ENCODE data around the gene RPS16.

The RPS16 gene

DNA sequence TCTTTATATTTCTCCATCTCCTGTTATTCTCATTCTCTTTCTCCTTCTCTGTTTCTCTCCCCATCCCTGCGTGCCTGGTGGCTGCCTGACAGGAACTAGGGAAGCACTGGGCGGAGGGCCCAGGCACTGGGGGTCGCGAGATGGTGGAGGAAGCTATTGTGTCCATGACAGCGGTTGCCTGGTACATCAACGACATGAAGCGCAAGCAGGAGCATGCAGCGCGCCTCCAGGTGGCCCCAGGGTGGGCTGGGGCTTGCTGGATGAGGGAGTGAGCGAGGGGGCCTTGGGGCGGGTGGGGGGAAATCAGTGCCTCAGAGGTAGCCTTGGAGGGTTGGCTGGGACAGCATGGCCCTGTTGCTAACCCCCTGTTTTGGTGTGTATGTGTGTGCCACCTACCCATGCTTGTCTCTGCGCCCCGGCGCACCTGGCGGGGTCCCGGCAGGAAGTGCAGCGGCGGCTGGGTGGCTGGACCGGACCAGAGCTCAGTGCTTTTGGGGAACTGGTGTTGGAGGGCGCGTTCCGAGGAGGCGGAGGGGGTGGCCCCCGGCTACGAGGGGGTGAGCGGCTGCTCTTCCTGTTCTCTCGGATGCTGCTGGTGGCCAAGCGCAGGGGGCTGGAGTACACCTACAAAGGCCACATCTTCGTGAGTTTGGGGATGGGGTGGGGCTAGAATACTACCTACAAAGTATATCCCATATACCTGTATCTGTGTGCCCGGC, 18.1 kb downstream of the RPS16 start:
- no peak for DNase-seq

GRCh38 chr19:39416152-39417120, 19.3 kb downstream of the RPS16 start:
- no peak for DNase-seq

- DNase-seq = no peak
Measured at GRCh38 chr19:39415111-39416046, 20.4 kb downstream of the RPS16 start.

DNA sequence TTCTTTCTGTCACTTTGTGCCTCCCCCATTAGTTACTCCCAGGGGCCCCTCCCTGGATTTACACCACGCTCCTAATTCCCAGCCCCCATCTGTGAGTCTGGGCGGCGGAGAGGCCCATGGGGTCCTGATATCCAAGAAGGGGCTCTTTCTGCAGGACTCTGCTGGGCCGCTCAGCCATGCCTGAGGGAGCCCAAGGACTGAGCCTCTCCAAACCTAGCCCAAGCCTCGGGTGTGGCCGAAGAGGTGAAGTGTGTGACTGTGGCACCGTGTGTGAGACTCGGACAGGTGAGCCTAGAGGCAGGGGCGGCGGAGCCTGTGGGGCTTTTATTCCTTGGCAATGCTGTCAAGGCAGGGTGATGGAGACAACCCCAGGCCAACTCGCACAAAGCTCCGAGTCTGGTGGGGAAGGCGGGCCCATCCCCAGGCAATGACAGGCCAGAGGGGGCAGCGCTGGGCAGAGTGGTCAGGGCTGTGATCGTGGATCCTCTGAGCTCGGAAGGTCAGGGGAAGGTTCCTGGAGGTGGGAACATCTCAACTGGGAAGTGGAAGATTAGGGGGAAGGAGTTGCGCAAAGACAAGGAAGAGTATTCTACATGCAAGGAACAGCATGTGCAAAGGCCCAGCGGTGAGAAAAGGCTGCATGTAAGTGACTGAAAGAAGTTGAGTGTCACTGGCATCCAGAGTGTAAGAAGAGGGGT, 21.7 kb downstream of the RPS16 start:
- DNase-seq = no peak

DNA sequence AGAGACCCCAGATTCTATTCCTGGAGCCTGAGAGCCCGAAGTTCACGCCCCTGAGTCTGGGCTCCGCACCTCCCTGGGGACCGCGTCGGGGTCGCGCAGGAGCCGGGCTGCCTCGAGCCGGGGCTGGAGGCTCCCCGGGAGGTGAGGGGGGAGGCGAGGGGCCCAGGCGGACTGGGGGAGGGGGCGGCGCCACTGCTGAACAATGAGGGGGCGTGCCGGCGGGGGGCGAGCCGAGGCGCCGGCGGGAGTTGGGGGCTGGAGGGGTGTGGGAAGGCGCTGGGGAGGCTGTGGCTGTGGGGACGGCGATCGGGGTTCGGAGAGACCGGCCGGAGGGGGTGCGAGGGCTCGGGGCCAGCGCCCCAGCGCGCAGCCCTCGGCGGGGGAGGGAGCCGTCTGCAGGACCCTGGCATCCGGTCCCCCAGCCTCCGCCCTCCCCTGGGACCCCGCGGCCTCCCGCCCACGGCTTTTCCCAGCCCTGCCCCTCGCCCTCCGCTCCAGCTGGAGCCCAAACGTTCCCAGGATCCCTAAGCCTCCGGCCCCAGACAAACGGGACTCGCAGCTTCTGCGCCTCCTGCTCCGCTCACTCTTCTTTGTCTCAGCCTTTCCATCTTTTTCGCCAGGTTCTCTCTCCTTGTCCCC, 22.4 kb downstream of the RPS16 start:
- DNase-seq = no peak

GRCh38 chr19:39412867-39413271, 22.9 kb downstream of the RPS16 start:
- no peak for DNase-seq

GRCh38 chr19:39412100-39412866, 23.5 kb downstream of the RPS16 start, which contains the start of gene PLEKHG2:
Gene PLEKHG2 (plus strand): TSS chr19:39412669. CDS start chr19:39414087, 1,418 bp downstream.
- DNase-seq = peak; percentile 99

DNA sequence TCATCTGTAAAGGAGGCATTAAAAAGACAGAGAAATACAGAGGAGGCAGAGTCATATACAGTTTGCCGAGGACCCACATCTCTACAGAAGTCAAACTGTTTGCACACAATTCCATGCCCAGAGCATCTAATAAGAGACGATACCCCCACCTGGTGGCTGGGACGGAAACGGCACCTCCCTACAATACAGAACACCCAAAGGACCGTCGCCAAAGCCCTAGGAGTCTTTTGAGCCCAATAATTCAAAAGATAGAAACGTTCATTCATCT, 24.0 kb downstream of the RPS16 start:
- peak; percentile 92 for DNase-seq

DNA sequence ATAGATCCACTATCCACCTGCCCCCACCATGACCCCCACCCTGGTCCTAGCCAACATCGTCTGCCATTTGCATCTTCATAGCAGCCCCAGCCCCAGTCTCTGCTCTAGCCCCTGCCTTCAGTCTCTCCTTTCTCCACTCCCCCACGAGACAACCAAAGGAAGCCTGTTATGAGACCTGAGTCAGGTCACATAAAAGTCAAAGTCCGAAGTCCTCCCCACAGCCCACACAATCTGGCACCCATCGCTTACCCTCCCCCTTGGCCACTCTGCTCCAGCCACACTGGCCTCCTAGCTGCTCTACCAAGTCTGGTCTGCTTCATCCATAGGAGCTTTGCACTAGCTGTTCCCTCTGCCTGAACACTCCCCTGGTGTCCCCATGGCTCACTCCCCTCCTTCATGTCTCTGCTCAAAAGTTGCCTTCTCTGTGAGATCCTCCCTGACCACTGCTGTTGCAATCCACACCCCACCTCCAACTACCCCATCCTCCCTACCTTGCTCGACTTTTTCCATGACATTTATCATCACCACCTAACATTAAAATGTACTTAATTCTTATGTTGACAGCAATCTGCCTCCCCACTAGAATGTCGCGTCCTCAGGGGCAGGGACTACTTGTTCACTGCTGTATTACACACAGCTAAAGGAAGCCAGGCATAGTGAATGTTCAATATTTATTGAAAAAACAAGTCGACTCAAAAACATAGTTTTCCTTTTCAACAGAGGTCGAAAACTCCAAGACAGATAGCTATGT, 24.5 kb downstream of the RPS16 start:
- no peak for DNase-seq

DNA sequence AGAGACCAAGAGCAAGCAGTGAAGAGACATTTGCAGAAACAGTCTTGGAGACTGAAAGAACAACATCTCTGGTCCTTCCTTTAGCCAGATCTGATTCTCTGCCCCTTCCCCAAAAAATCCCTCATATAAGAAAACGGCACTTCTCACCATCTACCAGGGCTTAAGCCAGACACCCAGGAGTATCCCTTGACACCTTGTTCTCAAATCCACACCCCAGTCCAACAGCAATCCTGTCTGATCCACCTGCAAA, 25.0 kb downstream of the RPS16 start:
- no peak for DNase-seq

DNA sequence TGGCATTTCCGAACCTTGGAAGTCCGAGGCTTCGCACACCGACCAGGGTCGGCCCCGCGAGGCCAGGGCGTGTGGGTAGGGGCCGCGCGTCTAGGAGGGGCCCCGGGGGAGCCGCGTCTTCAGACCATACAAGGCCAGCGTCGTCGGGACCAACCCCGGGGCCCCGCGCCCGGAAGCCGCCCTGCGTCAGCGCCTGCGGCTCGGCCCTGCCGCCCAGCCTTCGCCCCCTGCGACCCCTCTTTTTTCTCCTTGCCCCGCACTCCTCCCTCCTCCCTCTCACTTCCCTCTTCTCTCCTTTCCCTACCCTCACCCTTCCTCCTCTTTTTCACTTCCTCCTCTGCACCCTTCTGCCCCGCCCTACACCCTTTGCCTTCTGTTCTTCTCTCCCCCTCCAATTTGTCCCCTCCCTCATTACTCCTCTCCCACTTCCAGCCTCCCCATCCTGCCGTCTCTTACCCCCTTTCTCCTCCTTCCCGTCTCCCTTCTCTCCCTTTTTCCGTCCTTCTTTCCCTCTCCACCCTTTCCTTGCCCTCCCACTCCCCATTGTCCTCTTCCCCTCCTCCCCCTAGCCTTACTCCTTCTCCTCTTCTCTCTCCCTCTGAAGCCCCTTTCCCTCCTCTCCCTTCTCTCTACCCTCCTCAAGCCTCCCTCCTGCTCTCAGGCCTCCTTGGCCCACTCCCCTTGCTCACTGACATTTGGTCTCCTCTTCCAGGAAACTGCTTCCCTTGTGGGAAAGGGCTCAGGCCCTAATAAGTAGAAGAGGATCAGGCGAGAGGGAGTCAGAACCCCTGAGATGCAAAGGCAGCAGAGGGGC, 25.5 kb downstream of the RPS16 start:
- no peak for DNase-seq

DNA sequence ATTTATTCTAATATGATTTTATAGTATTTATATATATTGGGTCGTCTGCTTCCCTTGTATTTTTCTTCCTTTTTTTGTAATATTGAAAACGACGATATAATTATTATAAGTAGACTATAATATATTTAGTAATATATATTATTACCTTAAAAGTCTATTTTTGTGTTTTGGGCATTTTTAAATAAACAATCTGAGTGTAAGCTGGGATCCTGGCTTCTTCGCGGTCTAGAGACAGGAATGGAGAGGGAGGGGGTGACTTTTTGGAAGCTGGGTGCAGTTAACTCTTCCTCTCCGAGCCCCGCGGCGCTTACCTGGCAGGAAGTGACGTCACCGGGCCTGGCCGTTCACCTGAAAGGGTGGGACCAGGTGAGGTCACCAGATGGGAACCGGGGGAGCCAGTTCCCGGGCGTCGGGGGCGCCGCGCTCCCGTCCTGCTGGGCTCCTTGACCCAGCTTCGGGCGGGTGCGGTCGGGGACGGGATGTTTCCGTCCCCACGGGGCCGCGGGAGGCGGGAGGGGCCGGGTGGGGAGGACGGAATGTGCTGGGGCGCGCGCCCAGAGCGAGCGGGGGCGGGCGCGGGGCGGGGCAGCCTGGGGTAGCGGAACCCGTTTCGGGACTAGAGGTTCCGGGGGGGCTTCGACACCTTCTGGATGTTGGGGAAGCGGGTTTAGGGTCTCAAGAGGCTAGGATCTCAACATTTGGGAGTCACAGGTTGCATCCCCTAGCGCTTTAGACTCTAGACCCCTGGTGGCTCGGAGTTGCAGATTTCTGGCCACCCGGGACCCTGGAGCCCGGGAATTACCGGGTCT, 26.3 kb downstream of the RPS16 start:
- DNase-seq = no peak

- no peak for DNase-seq
Measured at GRCh38 chr19:39408392-39409207, 27.1 kb downstream of the RPS16 start.

DNA sequence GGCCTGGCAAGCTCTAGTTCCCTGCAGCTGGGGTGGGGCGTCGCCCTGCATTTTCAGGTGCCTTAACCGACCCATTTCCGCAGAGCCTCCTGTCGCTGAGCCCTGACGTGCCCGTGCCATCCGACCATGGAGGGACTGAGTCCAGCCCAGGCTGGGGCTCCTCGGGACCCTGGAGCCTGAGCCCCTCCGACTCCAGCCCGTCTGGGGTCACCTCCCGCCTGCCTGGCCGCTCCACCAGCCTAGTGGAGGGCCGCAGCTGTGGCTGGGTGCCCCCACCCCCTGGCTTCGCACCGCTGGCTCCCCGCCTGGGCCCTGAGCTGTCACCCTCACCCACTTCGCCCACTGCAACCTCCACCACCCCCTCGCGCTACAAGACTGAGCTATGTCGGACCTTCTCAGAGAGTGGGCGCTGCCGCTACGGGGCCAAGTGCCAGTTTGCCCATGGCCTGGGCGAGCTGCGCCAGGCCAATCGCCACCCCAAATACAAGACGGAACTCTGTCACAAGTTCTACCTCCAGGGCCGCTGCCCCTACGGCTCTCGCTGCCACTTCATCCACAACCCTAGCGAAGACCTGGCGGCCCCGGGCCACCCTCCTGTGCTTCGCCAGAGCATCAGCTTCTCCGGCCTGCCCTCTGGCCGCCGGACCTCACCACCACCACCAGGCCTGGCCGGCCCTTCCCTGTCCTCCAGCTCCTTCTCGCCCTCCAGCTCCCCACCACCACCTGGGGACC, 27.9 kb downstream of the RPS16 start:
- DNase-seq = no peak

GRCh38 chr19:39407410-39407659, 28.4 kb downstream of the RPS16 start:
- no peak for DNase-seq

DNA sequence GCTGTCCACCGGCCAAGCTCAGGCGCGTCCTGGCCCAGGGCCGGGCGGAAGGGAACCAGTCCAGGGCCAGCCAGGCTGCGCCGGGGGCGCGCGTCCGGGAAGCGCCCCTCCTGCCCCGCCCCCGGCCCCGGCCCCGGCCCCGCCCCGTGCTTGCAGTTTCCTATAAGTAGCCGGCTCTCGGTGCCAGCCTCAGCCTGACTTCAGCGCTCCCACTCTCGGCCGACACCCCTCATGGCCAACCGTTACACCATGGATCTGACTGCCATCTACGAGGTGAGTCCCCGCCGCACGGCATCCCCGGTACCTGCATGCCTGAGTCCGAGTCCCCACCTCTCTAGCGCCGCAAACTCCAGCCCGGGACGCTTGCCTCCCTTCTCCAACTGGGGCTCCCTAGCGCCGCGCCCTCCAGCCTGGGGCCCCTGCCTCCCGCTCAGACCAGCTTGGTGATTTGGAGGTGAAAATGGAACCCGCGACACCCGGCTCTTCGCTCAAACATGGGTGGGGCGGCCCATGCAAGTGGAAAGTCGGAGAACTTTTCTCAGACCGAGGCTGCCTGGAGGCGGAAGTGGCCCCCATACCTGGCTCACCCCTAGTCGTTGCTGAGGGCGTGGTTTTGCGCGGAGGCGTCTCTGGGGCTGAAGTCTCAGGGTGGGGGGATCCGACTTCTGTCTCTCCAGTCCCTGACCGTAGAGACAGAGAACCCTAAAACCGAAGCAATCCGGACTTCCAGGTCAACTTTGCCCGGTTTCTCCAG, 28.9 kb downstream of the RPS16 start, which contains the start of gene ZFP36:
Gene ZFP36 (plus strand): TSS at position 192 of the 754 bp plus-strand sequence. CDS start 58 bp downstream, at position 250.
- peak; percentile 29 for DNase-seq
